H1 (cell line): ENCODE results near the gene EMD. TPM values are rescaled to one million over a fixed set of nuclear protein-coding genes. Genes with fewer than 3 reads are reported as not detected.

ENCODE experiments used
- CTCF ChIA-PET: fragments of 300-600 bp; sonication (Branson Sonifier 250); formaldehyde crosslinking; loops from one replicate; lab custom pipeline; 2021; ENCODE audit not compliant: partially characterized antibody; lab: Charles Lee
- POLR2A ChIA-PET: fragments of 300-600 bp; sonication (Branson Sonifier 250); formaldehyde crosslinking; loops from one replicate; lab custom pipeline; 2021; ENCODE audit warnings: inconsistent platforms; ENCODE audit not compliant: partially characterized antibody; lab: Charles Lee
- DNase-seq, 2 experiments: peaks; one replicate each; pipeline versions ENCODE4 v3.0.0 to v3.0.0-alpha.2; 2010 to 2022; ENCODE audit warnings: low spot score in 2 of 2, low read depth in 1 of 2, mixed read lengths in 1 of 2
- FAIRE-seq: peaks from 2 replicates; lab custom pipeline; 2011; peaks lifted over from hg19 to GRCh38; lab: Jason Lieb, UNC
- H2AFZ ChIP-seq: 2 replicates; pipeline ENCODE4 v1.8.1; 2012; ENCODE audit warnings: low read length, inconsistent platforms
- H2AK5ac ChIP-seq: 2 replicates; pipeline ENCODE4 v1.6.1; 2013; ENCODE audit warnings: low read depth, low read length
- H2BK120ac ChIP-seq: replicated peaks from 2 replicates; pipeline ENCODE3; 2013; ENCODE audit warnings: low read depth, low read length, inconsistent platforms
- H2BK12ac ChIP-seq: 2 replicates; pipeline ENCODE4 v1.6.1; 2013; ENCODE audit warnings: low read depth, low read length
- H2BK15ac ChIP-seq: 2 replicates; pipeline ENCODE4 v1.6.1; 2013; ENCODE audit warnings: low read length
- H2BK20ac ChIP-seq: 2 replicates; pipeline ENCODE4 v1.6.1; 2013; ENCODE audit warnings: low read length
- H2BK5ac ChIP-seq: 2 replicates; pipeline ENCODE4 v1.6.1; 2013; ENCODE audit warnings: low read depth, low read length
- H3K14ac ChIP-seq: 2 replicates; pipeline ENCODE4 v1.6.1; 2013; ENCODE audit warnings: inconsistent platforms; ENCODE audit not compliant: insufficient read length
- H3K18ac ChIP-seq: 2 replicates; pipeline ENCODE4 v1.6.1; 2013; ENCODE audit warnings: low read length; ENCODE audit errors: extremely low read depth
- H3K23ac ChIP-seq: 2 replicates; pipeline ENCODE4 v1.6.1; 2013; ENCODE audit warnings: inconsistent platforms; ENCODE audit not compliant: insufficient read length
- H3K23me2 ChIP-seq: 2 replicates; pipeline ENCODE4 v1.6.1; 2013; ENCODE audit warnings: low read depth, low read length
- H3K27ac ChIP-seq: 2 replicates; pipeline ENCODE4 v1.6.1; 2011; ENCODE audit warnings: low read depth, low read length, inconsistent platforms
- H3K27me3 ChIP-seq, 4 experiments: replicated peaks in 1 of 4; 1 replicate in 1 of 4; 2 replicates in 3 of 4; pipeline versions ENCODE4 v1.6.1 to v1.8.1; 2011 to 2013; ENCODE audit warnings: low read length in 3 of 4, mild to moderate bottlenecking in 3 of 4, inconsistent platforms in 2 of 4, mixed read lengths in 2 of 4, moderate library complexity in 1 of 4; ENCODE audit not compliant: control insufficient read depth in 3 of 4, insufficient read depth in 3 of 4; ENCODE audit errors: extremely low read depth in 1 of 4
- H3K36me3 ChIP-seq, 4 experiments: 2 replicates each; pipeline versions ENCODE4 v1.6.1 to v1.8.1; 2011 to 2013; ENCODE audit warnings: mild to moderate bottlenecking in 4 of 4, low read length in 3 of 4, moderate library complexity in 2 of 4, control low read depth in 1 of 4, inconsistent platforms in 1 of 4; ENCODE audit not compliant: insufficient read depth in 4 of 4, control insufficient read depth in 2 of 4
- H3K4ac ChIP-seq: replicated peaks from 2 replicates; pipeline ENCODE3; 2013; ENCODE audit warnings: low read length, low read depth, mixed read lengths, inconsistent platforms; ENCODE audit not compliant: insufficient read length
- H3K4me1 ChIP-seq, 4 experiments: replicated peaks in 1 of 4; 1 replicate in 1 of 4; 2 replicates in 3 of 4; pipeline versions ENCODE4 v1.6.1 to v1.8.1; 2011 to 2013; ENCODE audit warnings: low read length in 3 of 4, inconsistent platforms in 2 of 4, mixed read lengths in 1 of 4; ENCODE audit not compliant: insufficient read depth in 4 of 4, control insufficient read depth in 3 of 4
- H3K4me2 ChIP-seq, 2 experiments: 2 replicates each; pipeline versions ENCODE4 v1.6.1 to v1.8.1; 2011 to 2013; ENCODE audit warnings: low read depth in 2 of 2, low read length in 2 of 2, control low read depth in 1 of 2, inconsistent platforms in 1 of 2, mild to moderate bottlenecking in 1 of 2; ENCODE audit not compliant: insufficient read depth in 1 of 2
- H3K4me3 ChIP-seq, 4 experiments: fragments of 200-600, 300-600 bp in 1 of 4; sonication (generic), shearing (Covaris generic), sonication (Bioruptor Twin) in 1 of 4; 2 replicates each; pipeline versions ENCODE4 v1.5.1 to v1.8.1; 2011 to 2016; ENCODE audit warnings: low read length in 4 of 4, low read depth in 3 of 4, control low read depth in 2 of 4, inconsistent platforms in 2 of 4, mild to moderate bottlenecking in 2 of 4, mixed read lengths in 1 of 4, moderate library complexity in 1 of 4; ENCODE audit not compliant: insufficient read depth in 2 of 4; ENCODE audit errors: extremely low read depth in 1 of 4
- H3K56ac ChIP-seq: replicated peaks from 2 replicates; pipeline ENCODE3; 2013; ENCODE audit warnings: low read depth, mild to moderate bottlenecking, mixed read lengths, low read length, inconsistent platforms; ENCODE audit not compliant: insufficient read length
- H3K79me1 ChIP-seq: 2 replicates; pipeline ENCODE4 v1.6.1; 2013; ENCODE audit warnings: low read depth, low read length, control low read depth
- H3K79me2 ChIP-seq, 2 experiments: 2 replicates each; pipeline versions ENCODE4 v1.6.1 to v1.8.1; 2012 to 2013; ENCODE audit warnings: low read length in 2 of 2, mild to moderate bottlenecking in 2 of 2, inconsistent platforms in 1 of 2; ENCODE audit not compliant: insufficient read depth in 2 of 2, control insufficient read depth in 1 of 2
- H3K9ac ChIP-seq, 4 experiments: replicated peaks in 1 of 4; 1 replicate in 1 of 4; 2 replicates in 3 of 4; pipeline versions ENCODE4 v1.6.1 to v1.8.1; 2011 to 2013; ENCODE audit warnings: low read depth in 3 of 4, low read length in 3 of 4, control low read depth in 2 of 4, mild to moderate bottlenecking in 2 of 4, moderate library complexity in 2 of 4, inconsistent platforms in 1 of 4; ENCODE audit errors: extremely low read depth in 1 of 4
- H3K9me3 ChIP-seq, 2 experiments: 2 replicates each; pipeline versions ENCODE4 v1.6.1 to v1.8.1; 2012 to 2013; ENCODE audit warnings: mild to moderate bottlenecking in 2 of 2, moderate library complexity in 2 of 2, control low read depth in 1 of 2, inconsistent platforms in 1 of 2, low read depth in 1 of 2, low read length in 1 of 2, mixed read lengths in 1 of 2; ENCODE audit not compliant: insufficient read depth in 2 of 2
- H4K20me1 ChIP-seq, 2 experiments: replicated peaks in 1 of 2; 2 replicates each; pipeline versions ENCODE3 to v1.8.1; 2011 to 2013; ENCODE audit warnings: inconsistent platforms in 2 of 2, low read length in 2 of 2, mild to moderate bottlenecking in 1 of 2; ENCODE audit not compliant: insufficient read depth in 2 of 2, control insufficient read depth in 1 of 2
- H4K5ac ChIP-seq: 2 replicates; pipeline ENCODE4 v1.6.1; 2013; ENCODE audit warnings: low read length, low read depth, mixed read lengths, inconsistent platforms; ENCODE audit not compliant: insufficient read length
- H4K8ac ChIP-seq: 2 replicates; pipeline ENCODE4 v1.8.0; 2013; ENCODE audit warnings: mild to moderate bottlenecking, moderate library complexity, low read length, inconsistent platforms; ENCODE audit not compliant: insufficient read depth; ENCODE audit errors: extremely low read depth
- H4K91ac ChIP-seq: replicated peaks from 2 replicates; pipeline ENCODE3; 2013; ENCODE audit warnings: low read length, mixed read lengths, inconsistent platforms; ENCODE audit not compliant: insufficient read length
- BACH1 ChIP-seq: IDR thresholded peaks from 2 replicates; pipeline ENCODE4 v1.6.1; 2012; ENCODE audit warnings: low read length, improper control_type of control experiment
- CHD2 ChIP-seq: IDR thresholded peaks from 2 replicates; pipeline ENCODE4 v1.6.1; 2012; ENCODE audit warnings: low read length, improper control_type of control experiment
- MAFK ChIP-seq: IDR thresholded peaks from 2 replicates; pipeline ENCODE4 v1.6.1; 2012; ENCODE audit warnings: low read depth, mild to moderate bottlenecking, improper control_type of control experiment, low read length
- POLR2A ChIP-seq, 2 experiments: IDR thresholded peaks; 1 replicate in 1 of 2; 2 replicates in 1 of 2; pipeline ENCODE4 v1.6.1; 2011; ENCODE audit warnings: low read depth in 2 of 2, low read length in 2 of 2, mild to moderate bottlenecking in 2 of 2; ENCODE audit errors: control extremely low read depth in 1 of 2
- POLR2AphosphoS5 ChIP-seq: IDR thresholded peaks from 2 replicates; pipeline ENCODE4 v1.6.1; 2011; ENCODE audit warnings: low read depth, low read length
- USF2 ChIP-seq: IDR thresholded peaks from 2 replicates; pipeline ENCODE4 v1.6.1; 2011; ENCODE audit warnings: low read length, improper control_type of control experiment
- WGBS, 2 experiments: shearing (Covaris generic) in 1 of 2; methylation state at CpG; one replicate each; pipeline versions ENCODE4 v1.1.6 to v1.1.7; 2013 to 2015; ENCODE audit warnings: low lambda C conversion rate in 2 of 2, mixed read lengths in 2 of 2, inconsistent platforms in 1 of 2, low coverage in 1 of 2, missing lambda C conversion rate in 1 of 2; ENCODE audit not compliant: insufficient replicate concordance in 2 of 2, insufficient coverage in 1 of 2, insufficient read length in 1 of 2; ENCODE audit errors: extremely low coverage in 1 of 2, missing lambda C conversion rate in 1 of 2; 5-methylcytosine and 5-hydroxymethylcytosine counted together
- polyA plus RNA-seq, 7 experiments: library from polyadenylated mRNA; depleted of rRNA in 3 of 7; stranded (reverse) in 5 of 7; unstranded in 2 of 7; fragments of >200 nt in 5 of 7; fragments of 200-250 nt in 2 of 7; gene quantifications; 1 replicate in 5 of 7; 2 replicates in 1 of 7; 4 replicates in 1 of 7; pipeline versions ENCODE4 v1.2.1 to v1.2.3, GENCODE V29; 2011 to 2013; ENCODE audit warnings: missing spikeins in 2 of 7, mixed read lengths in 2 of 7
- total RNA-seq: library from RNA; stranded (reverse); fragmentation: NEBNext Ultra II Directional; extraction: Animal tissue kit (Norgen Biotek cat#: 25700); gene quantifications from 2 replicates; pipeline ENCODE4 v1.2.1, GENCODE V29; 2021

Gene EMD
- total and polyA plus RNA-seq, 2 of the 8 experiments (the other 6 are each of a cell fraction or from before 2014, with no cell fraction given), result 45.5 to 109 TPM

DNA sequence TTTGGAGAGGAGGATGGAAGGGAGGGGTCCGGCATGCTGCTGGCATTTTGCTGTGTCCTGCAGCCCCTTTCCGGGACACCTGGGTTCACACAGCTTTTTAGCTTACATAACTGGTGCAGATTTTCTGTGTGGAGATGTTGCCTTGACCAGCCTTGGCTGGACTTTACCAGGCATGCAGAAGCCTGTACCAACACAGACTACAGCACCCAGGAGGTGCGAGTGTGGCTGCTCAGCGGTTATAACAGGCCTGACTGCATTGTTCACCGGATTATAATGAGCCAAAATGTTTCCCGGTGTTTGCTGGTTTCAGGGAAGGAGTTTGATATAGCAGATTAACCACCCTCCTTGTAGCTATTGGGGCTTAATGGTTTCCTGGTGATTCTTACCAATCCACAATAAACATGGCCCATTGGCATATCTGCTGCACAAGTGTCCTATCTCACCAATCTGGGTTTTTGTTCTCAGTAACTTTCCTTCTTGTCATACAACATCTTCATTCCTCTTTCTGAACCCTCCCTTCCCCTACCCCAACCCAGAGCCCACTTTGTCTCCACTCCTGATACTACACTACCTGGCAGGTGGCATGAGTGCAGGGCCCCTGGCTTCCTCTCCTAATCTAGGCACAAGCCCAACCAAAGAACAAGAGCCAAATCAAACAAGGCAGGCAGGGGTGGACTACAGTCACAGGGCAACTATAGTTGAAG, 23.0 kb downstream of the EMD start:
- Histone ChIP-seq H3K4me3 (no peak overlapping the region), H4K5ac (no peak overlapping the region), H3K36me3 (peaks cover 13 to 25% (median 19%) of the 10 kb centered on the region in 4 experiments), H2BK15ac (no peak overlapping the region), H3K23me2 (peaks cover 6% of the 10 kb centered on the region; the same call in 1 of the 2 replicates), H3K18ac (no peak overlapping the region), H3K27me3 (no peaks in the 10 kb centered on the region), H3K14ac (no peak overlapping the region), H2AK5ac (no peak overlapping the region), H3K9me3 (no peaks in the 10 kb centered on the region), H3K9ac (no peak overlapping the region), H4K8ac (no peak overlapping the region), H3K23ac (no peak overlapping the region), H2BK20ac (no peak overlapping the region), H2BK5ac (no peak overlapping the region), H2BK12ac (no peak overlapping the region), H3K79me2 (peaks cover 0 to 15% of the 10 kb centered on the region in 2 experiments; a peak in 2 of 4 replicates), H3K4me1 (peaks cover 0 to 6% (median 0%) of the 10 kb centered on the region in 4 experiments; a peak in 2 of 7 replicates), H4K91ac (no peak overlapping the region), H3K4ac (no peak overlapping the region), H3K27ac (no peak overlapping the region), H4K20me1 (peaks cover 3 to 4% of the 10 kb centered on the region in 2 experiments), H2BK120ac (no peak overlapping the region), H3K79me1 (no peaks in the 10 kb centered on the region), H3K56ac (no peak overlapping the region), H2AFZ (no peak overlapping the region), H3K4me2 (no peak overlapping the region)
- TF ChIP-seq POLR2A (IDR thresholded peaks at IDR 0.05; ENCODE audit: control extremely low read depth in 1 of 2, low read depth in 2 of 2, low read length in 2 of 2) (peak in 1 of 2 experiments; percentile 52; a peak in 2 of 3 replicates), USF2 (no peak), CHD2 (peak; percentile 43; the same call in 1 of the 2 replicates), POLR2AphosphoS5 (peak; percentile 89), BACH1 (no peak), MAFK (no peak)
- DNase-seq, result no peak
- whole genome bisulfite sequencing, 2 experiments, result 79% methylated on average over 5 of the region's 6 CpGs; no CpG with 5 or more reads in 1 of the 2 experiments
- FAIRE-seq, result no peak
- ChIA-PET CTCF (interaction anchor here (0.8 kb wide), 1 partner anchor 28 kb away, joined by 3 read pairs; no protein-coding TSS in a partner anchor), POLR2A (interaction anchor here (0.7 to 8.4 kb wide), 19 partner anchors 7 to 137 kb away, joined by 3 to 124 read pairs (median 4); partner anchors contain the start of genes DNASE1L1, EMD, FLNA and PLXNA3)
